ENCODE results near the gene MXD4. TPM values are rescaled to one million over a fixed set of nuclear protein-coding genes. Genes with fewer than 3 reads are reported as not detected.

The MXD4 gene
- total and polyA plus RNA-seq, 9 of the 15 experiments (the other 6 are each of a cell fraction or from before 2014, with no cell fraction given) = 0.06 to 13.5 (median 5.9) TPM

GRCh38 chr4:2298532-2298991 lies 36.7 kb upstream of the MXD4 start (continued):
- TF ChIP-seq REST (IDR thresholded peaks at IDR 0.05; ENCODE audit: borderline replicate concordance) (no peak), REST (CRISPR knock-in tag; IDR thresholded peaks at IDR 0.05; ENCODE audit: low read depth) (no peak), ZNF146 (CRISPR knock-in tag; IDR thresholded peaks at IDR 0.05; ENCODE audit: unreplicated experiment) (no peak), ZNF23 (CRISPR knock-in tag; IDR thresholded peaks at IDR 0.05) (no peak), ZNF232 (CRISPR knock-in tag; IDR thresholded peaks at IDR 0.05) (no peak), CCNT2 (IDR thresholded peaks at IDR 0.05; ENCODE audit: borderline replicate concordance, extremely low read depth, insufficient read length, low read depth, low read length) (no peak), PHTF2 (CRISPR knock-in tag; IDR thresholded peaks at IDR 0.05) (no peak)

Measured in K562 (cell line).